Adipose tissue (tissue), 3 donors: Measurements from ENCODE around the gene CELF2. TPM values are rescaled to one million over a fixed set of nuclear protein-coding genes. Genes with fewer than 3 reads are reported as not detected.

Experiments
- H3K27ac ChIP-seq: one replicate; pipeline ENCODE4 v1.5.1; 2013; ENCODE audit warnings: low read depth, low read length
- WGBS, 3 donors: extraction: QIAGEN DNeasy Blood & Tissue Kit; methylation state at CpG; one replicate each; pipeline ENCODE4 v1.1.7; 2013; 5-methylcytosine and 5-hydroxymethylcytosine counted together
- polyA plus RNA-seq, 3 donors: library from polyadenylated mRNA; stranded (reverse); fragments of 200-250 nt; gene quantifications; one replicate each; pipeline ENCODE4 v1.2.3, GENCODE V29; 2013
- donor health status: healthy with polysubstance abuse.
- donor health status: Bipolar disorder and iron deficiency.
- donor health status: healthy.

Gene CELF2
- 10 to 100 TPM in 2 of 3 donors, 1 to 10 TPM in 1; 3.5 to 26.7 (median 26.0) TPM for polyA plus RNA-seq

- 0 to 1% (median 0%) methylated on average over 76 to 133 of the region's 133 CpGs for WGBS, 3 donors
- H3K27ac ChIP-seq = peak within 1 kb of the TSS; percentile 78
Measured at GRCh38 chr10:11017570-11018431, at the start of gene CELF2. Gene CELF2 (plus strand): TSS chr10:11017872. CDS start chr10:11018090, 218 bp downstream.

- H3K27ac ChIP-seq = no peak overlapping the region
- 81 to 93% (median 87%) methylated on average over 4 of the region's 4 CpGs for WGBS, 3 donors
Measured at GRCh38 chr10:10968257-10968588, 49.4 kb upstream of the CELF2 start.

- WGBS, 3 donors = 76 to 95% (median 92%) methylated on average over 5 of the region's 5 CpGs
- H3K27ac ChIP-seq = no peak overlapping the region
Measured at GRCh38 chr10:10973310-10973709, 44.4 kb upstream of the CELF2 start.

GRCh38 chr10:10975647-10976046 is 42.0 kb upstream of the CELF2 start:
- 58 to 76% (median 72%) methylated on average over 2 of the region's 2 CpGs for WGBS, 3 donors
- H3K27ac ChIP-seq = no peak overlapping the region

GRCh38 chr10:10976652-10977051 is 41.0 kb upstream of the CELF2 start:
- WGBS, 3 donors = 69 to 78% (median 72%) methylated on average over 4 of the region's 4 CpGs
- H3K27ac ChIP-seq = no peak overlapping the region

- 31 to 56% (median 52%) methylated on average over 2 of the region's 2 CpGs for WGBS, 3 donors
- H3K27ac ChIP-seq = peak overlapping the region; percentile 75
Measured at GRCh38 chr10:10977226-10977956, 40.3 kb upstream of the CELF2 start.

GRCh38 chr10:10977978-10978377 is 39.7 kb upstream of the CELF2 start:
- no peak overlapping the region for H3K27ac ChIP-seq
- WGBS, 3 donors = 68 to 88% (median 76%) methylated on average over 2 of the region's 2 CpGs

GRCh38 chr10:10985361-10985760 is 32.3 kb upstream of the CELF2 start:
- WGBS, 3 donors = 89 to 98% (median 95%) methylated on average over 2 of the region's 2 CpGs
- no peak overlapping the region for H3K27ac ChIP-seq

- WGBS, 3 donors = 59 to 93% (median 89%) methylated on average over 4 of the region's 4 CpGs
- H3K27ac ChIP-seq = no peak overlapping the region
Measured at GRCh38 chr10:10986606-10987005, 31.1 kb upstream of the CELF2 start.

- 82 to 96% (median 90%) methylated on average over 6 of the region's 6 CpGs for WGBS, 3 donors
- no peak overlapping the region for H3K27ac ChIP-seq
Measured at GRCh38 chr10:10987111-10987510, 30.6 kb upstream of the CELF2 start.

- no peak overlapping the region for H3K27ac ChIP-seq
Measured at GRCh38 chr10:10989669-10990068, 28.0 kb upstream of the CELF2 start.

GRCh38 chr10:10991144-10991543 is 26.5 kb upstream of the CELF2 start:
- H3K27ac ChIP-seq = no peak overlapping the region
- 38 to 90% (median 89%) methylated on average over 2 of the region's 2 CpGs for WGBS, 3 donors

GRCh38 chr10:10992072-10992471 is 25.6 kb upstream of the CELF2 start:
- no peak overlapping the region for H3K27ac ChIP-seq
- WGBS, 3 donors = 69 to 94% (median 93%) methylated on average over 2 of the region's 2 CpGs

- WGBS, 3 donors = 69 to 93% (median 92%) methylated on average over 3 of the region's 3 CpGs
Measured at GRCh38 chr10:10992961-10993714, 24.5 kb upstream of the CELF2 start.

GRCh38 chr10:10993785-10994184 is 23.9 kb upstream of the CELF2 start:
- no peak overlapping the region for H3K27ac ChIP-seq

More at GRCh38 chr10:10992961-10993714, 24.5 kb upstream of the CELF2 start:
- H3K27ac ChIP-seq = no peak overlapping the region

GRCh38 chr10:10994360-10994759 is 23.3 kb upstream of the CELF2 start:
- 72 to 87% (median 79%) methylated on average over 2 of the region's 2 CpGs for WGBS, 3 donors
- H3K27ac ChIP-seq = no peak overlapping the region

- H3K27ac ChIP-seq = no peak overlapping the region
- WGBS, 3 donors = 68 to 90% (median 90%) methylated on average over 5 of the region's 5 CpGs
Measured at GRCh38 chr10:10995120-10995519, 22.6 kb upstream of the CELF2 start.

GRCh38 chr10:10996966-10997620 is 20.6 kb upstream of the CELF2 start:
- H3K27ac ChIP-seq = no peak overlapping the region
- WGBS, 3 donors = 58 to 61% (median 60%) methylated on average over 7 of the region's 7 CpGs
